ENCODE data around the gene KLK2. TPM values are rescaled to one million over a fixed set of nuclear protein-coding genes. Genes with fewer than 3 reads are reported as not detected.
"Not testable (repeated sequence)": the region's sequence is repeated elsewhere in the genome, so short reads cannot be mapped to it uniquely, and the experiment has no call there.

The KLK2 gene
- total RNA-seq, 2 donors from 2014 or later = not detected

GRCh38 chr19:50889638-50890037, 16.4 kb downstream of the KLK2 start:
- no peak for DNase-seq (ENCODE audit: low spot score)
- intact Hi-C loops (cut with DNase I) = no loop called here

- no peak for DNase-seq (ENCODE audit: low spot score)
- intact Hi-C loops (cut with DNase I) = no loop called here
Measured at GRCh38 chr19:50890422-50891252, 17.4 kb downstream of the KLK2 start.

- intact Hi-C loops (cut with DNase I) = no loop called here
- no peak for DNase-seq (ENCODE audit: low spot score)
Measured at GRCh38 chr19:50891253-50891625, 18.0 kb downstream of the KLK2 start.

GRCh38 chr19:50893047-50893736, 20.0 kb downstream of the KLK2 start:
- intact Hi-C loops (cut with DNase I) = no loop called here

GRCh38 chr19:50894478-50895356, 21.5 kb downstream of the KLK2 start:
- DNase-seq (ENCODE audit: low spot score) = no peak
- intact Hi-C loops (cut with DNase I) = no loop called here

More at GRCh38 chr19:50893047-50893736, 20.0 kb downstream of the KLK2 start:
- DNase-seq (ENCODE audit: low spot score) = no peak

GRCh38 chr19:50896089-50896590, 22.9 kb downstream of the KLK2 start:
- DNase-seq (ENCODE audit: low spot score); intact Hi-C loops (cut with DNase I): not testable (repeated sequence)

- intact Hi-C loops (cut with DNase I) = no loop called here
- no peak for DNase-seq (ENCODE audit: low spot score)
Measured at GRCh38 chr19:50896591-50897190, 23.5 kb downstream of the KLK2 start.

- intact Hi-C loops (cut with DNase I) = no loop called here
- no peak for DNase-seq (ENCODE audit: low spot score)
Measured at GRCh38 chr19:50897191-50897607, 24.0 kb downstream of the KLK2 start.

GRCh38 chr19:50897612-50898011, 24.4 kb downstream of the KLK2 start:
- no peak for DNase-seq (ENCODE audit: low spot score)
- intact Hi-C loops (cut with DNase I) = no loop called here

- intact Hi-C loops (cut with DNase I) = no loop called here
- DNase-seq (ENCODE audit: low spot score) = no peak
Measured at GRCh38 chr19:50898018-50898417, 24.8 kb downstream of the KLK2 start.

- intact Hi-C loops (cut with DNase I) = no loop called here
- DNase-seq (ENCODE audit: low spot score) = no peak
Measured at GRCh38 chr19:50899569-50899968, 26.3 kb downstream of the KLK2 start.

GRCh38 chr19:50902640-50903039, 29.4 kb downstream of the KLK2 start:
- intact Hi-C loops (cut with DNase I) = no loop called here
- no peak for DNase-seq (ENCODE audit: low spot score)

GRCh38 chr19:50906217-50906616, 33.0 kb downstream of the KLK2 start:
- DNase-seq (ENCODE audit: low spot score) = no peak
- intact Hi-C loops (cut with DNase I) = no loop called here

- DNase-seq (ENCODE audit: low spot score) = no peak
Measured at GRCh38 chr19:50908336-50908735, 35.1 kb downstream of the KLK2 start.

GRCh38 chr19:50909240-50910070, 36.2 kb downstream of the KLK2 start:
- no peak for DNase-seq (ENCODE audit: low spot score)
- intact Hi-C loops (cut with DNase I) = no loop called here

More at GRCh38 chr19:50908336-50908735, 35.1 kb downstream of the KLK2 start:
- intact Hi-C loops (cut with DNase I) = no loop called here

- intact Hi-C loops (cut with DNase I) = no loop called here
- no peak for DNase-seq (ENCODE audit: low spot score)
Measured at GRCh38 chr19:50910722-50911121, 37.5 kb downstream of the KLK2 start.

- intact Hi-C loops (cut with DNase I) = no loop called here
- DNase-seq (ENCODE audit: low spot score) = no peak
Measured at GRCh38 chr19:50911206-50912101, 38.2 kb downstream of the KLK2 start, which contains the start of gene KLK4. TSS of gene KLK4 (minus strand) at chr19:50911395. CDS start at chr19:50910738, 657 bp downstream.

Data from posterior vena cava (tissue), 2 donors.